GM12865 (cell line): ENCODE measurements around the gene TMA7.

Experiments
- DNase-seq: peaks from one replicate; pipeline ENCODE4 v3.0.0; 2010; ENCODE audit warnings: low read depth
- H3K4me3 ChIP-seq: 2 replicates; pipeline ENCODE4 v1.5.1; 2011; ENCODE audit warnings: mild to moderate bottlenecking, low read depth, low read length, control low read depth
- CTCF ChIP-seq: IDR thresholded peaks from 2 replicates; pipeline ENCODE4 v1.5.1; 2011; ENCODE audit warnings: low read length, control low read depth, low read depth, inconsistent platforms; ENCODE audit not compliant: insufficient read depth; ENCODE audit errors: missing control alignments

TMA7 gene

GRCh38 chr3:48405343-48405881 is 34.6 kb upstream of the TMA7 start:
- H3K4me3 ChIP-seq, result no peak overlapping the region
- no peak for DNase-seq
- TF ChIP-seq CTCF, result no peak

- DNase-seq, result no peak
- TF ChIP-seq CTCF, result no peak
- H3K4me3 ChIP-seq, result no peak overlapping the region
Measured at GRCh38 chr3:48405971-48406370, 34.1 kb upstream of the TMA7 start.

GRCh38 chr3:48406443-48407431 is 33.3 kb upstream of the TMA7 start:
- no peak for TF ChIP-seq CTCF
- no peak overlapping the region for H3K4me3 ChIP-seq
- DNase-seq, result no peak

GRCh38 chr3:48407542-48408099 is 32.4 kb upstream of the TMA7 start:
- TF ChIP-seq CTCF, result no peak
- no peak for DNase-seq
- no peak overlapping the region for H3K4me3 ChIP-seq

- DNase-seq, result no peak
- TF ChIP-seq CTCF, result peak; percentile 19
Measured at GRCh38 chr3:48408823-48409281, 31.2 kb upstream of the TMA7 start.

GRCh38 chr3:48409291-48410201 is 30.5 kb upstream of the TMA7 start:
- TF ChIP-seq CTCF, result no peak
- no peak for DNase-seq

More at GRCh38 chr3:48408823-48409281, 31.2 kb upstream of the TMA7 start:
- no peak overlapping the region for H3K4me3 ChIP-seq

More at GRCh38 chr3:48409291-48410201, 30.5 kb upstream of the TMA7 start:
- H3K4me3 ChIP-seq, result no peak overlapping the region
